RWPE2 (cell line): ENCODE results near the gene TUBE1.

ENCODE experiments used
- ATAC-seq: fragments of 200-7000 bp; cut with Tn5 transposase; 3 replicates; pipeline ENCODE4 v1.9.1; 2021; ENCODE audit warnings: low read depth
- DNase-seq: peaks from one replicate; pipeline ENCODE4 v3.0.0-alpha.2; 2020; ENCODE audit warnings: low spot score
- H3K27ac ChIP-seq: fragments of 450-650 bp; 2 replicates; pipeline ENCODE4 v1.5.1; 2017; ENCODE audit warnings: mild to moderate bottlenecking; ENCODE audit not compliant: poor library complexity, severe bottlenecking
- H3K27me3 ChIP-seq: fragments of 250-450 bp; sonication (Bioruptor Pico); 2 replicates; pipeline ENCODE4 v1.5.1; 2021; ENCODE audit warnings: mild to moderate bottlenecking, moderate library complexity; ENCODE audit not compliant: insufficient read depth, poor library complexity, severe bottlenecking
- H3K36me3 ChIP-seq: fragments of 250-450 bp; sonication (Bioruptor Pico); 2 replicates; pipeline ENCODE4 v1.5.1; 2020; ENCODE audit warnings: low read depth, mild to moderate bottlenecking, moderate library complexity
- H3K4me1 ChIP-seq: fragments of 250-450 bp; sonication (Bioruptor Pico); 2 replicates; pipeline ENCODE4 v1.5.1; 2021; ENCODE audit warnings: mild to moderate bottlenecking, moderate library complexity; ENCODE audit not compliant: insufficient read depth, poor library complexity, severe bottlenecking
- H3K4me3 ChIP-seq: fragments of 250-450 bp; sonication (Bioruptor Pico); 2 replicates; pipeline ENCODE4 v1.5.1; 2021; ENCODE audit warnings: mild to moderate bottlenecking, moderate library complexity; ENCODE audit not compliant: severe bottlenecking
- H3K9me3 ChIP-seq: fragments of 250-450 bp; sonication (Bioruptor Pico); 2 replicates; pipeline ENCODE4 v1.5.1; 2021; ENCODE audit warnings: mild to moderate bottlenecking, moderate library complexity; ENCODE audit not compliant: severe bottlenecking
- TF ChIP-seq, protein P1 (sequence below): fragments of 450-650 bp; IDR thresholded peaks from one replicate; pipeline ENCODE4 v1.5.1; 2017; ENCODE audit warnings: mild to moderate bottlenecking, moderate library complexity; ENCODE audit not compliant: poor library complexity, severe bottlenecking

TUBE1 gene

DNA sequence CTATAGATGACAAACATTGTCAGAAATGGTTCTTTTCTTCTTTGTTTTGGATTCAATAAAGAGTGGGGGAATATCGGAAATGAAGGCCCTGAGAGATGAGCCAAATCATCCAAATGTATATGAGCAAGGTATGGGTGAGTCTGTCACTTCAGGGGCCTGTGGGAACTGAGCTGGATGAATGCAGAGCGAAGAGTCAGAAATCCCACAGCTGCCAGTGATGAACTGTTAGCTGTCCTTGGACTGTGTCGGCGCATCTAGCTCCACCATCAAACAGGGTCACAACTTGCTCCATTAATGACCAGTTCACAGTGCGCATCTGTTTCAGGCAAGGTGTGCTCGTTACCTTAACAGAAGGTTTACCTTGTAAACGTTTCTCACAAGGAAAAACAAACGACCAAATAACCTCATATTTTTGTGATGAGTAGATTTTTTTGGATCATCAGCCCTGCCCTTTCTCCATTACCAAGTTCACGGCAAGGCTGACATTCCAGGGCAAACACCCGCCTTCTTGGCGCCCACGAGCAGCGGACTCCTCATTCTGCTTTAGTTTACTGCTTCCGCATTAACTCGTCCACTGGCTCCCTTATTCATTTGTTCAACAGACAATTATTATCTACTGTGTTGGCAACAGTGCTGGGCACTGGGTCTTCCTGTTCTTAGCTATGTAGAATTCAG lies 48.4 kb downstream of the TUBE1 start:
- Histone ChIP-seq H3K4me3 (no peak overlapping the region), H3K4me1 (peaks cover 3% of the 10 kb centered on the region), H3K9me3 (no peaks in the 10 kb centered on the region), H3K27me3 (no peaks in the 10 kb centered on the region), H3K36me3 (no peaks in the 10 kb centered on the region), H3K27ac (no peak overlapping the region)
- ATAC-seq (no peak), DNase-seq (no peak)
- TF ChIP-seq, protein P1, sequence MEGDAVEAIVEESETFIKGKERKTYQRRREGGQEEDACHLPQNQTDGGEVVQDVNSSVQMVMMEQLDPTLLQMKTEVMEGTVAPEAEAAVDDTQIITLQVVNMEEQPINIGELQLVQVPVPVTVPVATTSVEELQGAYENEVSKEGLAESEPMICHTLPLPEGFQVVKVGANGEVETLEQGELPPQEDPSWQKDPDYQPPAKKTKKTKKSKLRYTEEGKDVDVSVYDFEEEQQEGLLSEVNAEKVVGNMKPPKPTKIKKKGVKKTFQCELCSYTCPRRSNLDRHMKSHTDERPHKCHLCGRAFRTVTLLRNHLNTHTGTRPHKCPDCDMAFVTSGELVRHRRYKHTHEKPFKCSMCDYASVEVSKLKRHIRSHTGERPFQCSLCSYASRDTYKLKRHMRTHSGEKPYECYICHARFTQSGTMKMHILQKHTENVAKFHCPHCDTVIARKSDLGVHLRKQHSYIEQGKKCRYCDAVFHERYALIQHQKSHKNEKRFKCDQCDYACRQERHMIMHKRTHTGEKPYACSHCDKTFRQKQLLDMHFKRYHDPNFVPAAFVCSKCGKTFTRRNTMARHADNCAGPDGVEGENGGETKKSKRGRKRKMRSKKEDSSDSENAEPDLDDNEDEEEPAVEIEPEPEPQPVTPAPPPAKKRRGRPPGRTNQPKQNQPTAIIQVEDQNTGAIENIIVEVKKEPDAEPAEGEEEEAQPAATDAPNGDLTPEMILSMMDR = no peak

DNA sequence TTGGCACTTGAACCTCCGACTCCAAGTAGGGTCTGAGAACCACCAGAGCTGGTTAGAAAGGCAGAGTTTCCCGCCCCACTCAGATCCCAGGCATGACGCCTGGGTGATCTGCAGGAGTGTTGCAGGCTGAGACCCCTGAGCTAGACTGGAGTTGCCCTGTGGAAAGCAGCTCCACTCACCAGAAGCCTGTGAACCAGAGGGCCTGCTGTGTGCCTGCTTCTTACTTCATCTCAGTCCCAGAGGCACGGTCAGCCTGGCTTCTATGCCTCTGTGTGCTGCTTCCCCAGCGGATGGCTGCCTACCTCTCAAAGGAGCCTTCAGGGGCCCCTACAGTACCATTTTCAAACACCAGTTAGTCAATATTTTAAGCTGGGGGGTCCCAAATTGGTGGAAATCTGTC lies 49.0 kb downstream of the TUBE1 start:
- TF ChIP-seq, protein P1 = no peak
- ATAC-seq (no peak), DNase-seq (no peak)
- H3K9me3 ChIP-seq = no peaks in the 10 kb centered on the region
- H3K4me3 ChIP-seq = no peak overlapping the region
- H3K36me3 ChIP-seq = no peaks in the 10 kb centered on the region
- H3K4me1 ChIP-seq = peaks cover 3% of the 10 kb centered on the region
- H3K27ac ChIP-seq = no peak overlapping the region
- H3K27me3 ChIP-seq = no peaks in the 10 kb centered on the region

DNA sequence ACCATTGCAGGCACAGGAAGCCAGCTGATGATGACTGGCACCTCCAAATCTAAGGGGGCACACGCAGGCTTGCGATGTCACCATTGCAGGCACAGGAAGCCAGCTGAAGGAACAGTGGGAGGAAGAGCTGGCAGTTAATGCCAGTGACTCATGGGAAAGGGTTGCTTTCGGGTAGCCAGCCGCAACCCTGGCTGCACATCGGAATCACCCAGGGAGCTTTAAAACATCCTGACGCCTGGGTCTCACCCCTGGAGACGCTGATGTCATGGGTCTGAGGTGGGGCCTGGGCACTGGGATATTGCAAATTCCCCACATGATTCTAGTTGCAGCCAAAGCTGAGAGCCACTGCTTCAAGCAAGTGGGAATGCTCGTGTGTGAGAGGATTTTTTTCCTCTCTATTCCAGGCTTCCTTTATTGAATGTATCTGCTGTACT lies 49.5 kb downstream of the TUBE1 start:
- H3K27me3 ChIP-seq = no peaks in the 10 kb centered on the region
- no peak overlapping the region for H3K27ac ChIP-seq
- H3K36me3 ChIP-seq = no peaks in the 10 kb centered on the region
- ATAC-seq (peak; percentile 87), DNase-seq (no peak)
- TF ChIP-seq, protein P1 = no peak
- no peak overlapping the region for H3K4me3 ChIP-seq
- H3K9me3 ChIP-seq = no peaks in the 10 kb centered on the region
- H3K4me1 ChIP-seq = peaks cover 3% of the 10 kb centered on the region

DNA sequence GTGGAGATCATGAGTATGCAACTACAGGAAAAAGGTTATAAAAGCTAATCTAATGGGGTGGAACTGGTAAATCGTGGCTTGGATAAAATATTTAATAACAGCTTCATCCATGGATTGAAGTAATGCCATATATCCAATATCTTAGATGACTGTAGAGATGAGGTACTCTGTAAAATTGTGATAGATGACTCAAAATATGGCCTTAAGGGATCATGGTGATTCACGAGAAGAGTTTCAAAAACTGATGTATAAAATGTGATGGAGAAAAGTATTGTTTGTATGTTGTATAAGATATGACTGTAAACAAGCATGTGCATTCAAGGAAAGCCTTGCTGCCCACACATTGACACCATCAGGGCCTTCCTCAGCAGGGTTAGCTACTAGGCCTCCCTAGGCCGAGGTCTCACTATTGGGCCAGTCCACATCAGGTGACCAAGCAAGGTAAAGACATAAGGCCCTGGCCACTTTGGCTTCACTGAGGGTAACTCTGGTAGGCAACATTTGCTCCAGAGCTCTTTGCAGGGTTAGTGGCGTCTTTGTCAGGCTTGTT lies 51.1 kb downstream of the TUBE1 start:
- Histone ChIP-seq H3K4me1 (peaks cover 3% of the 10 kb centered on the region), H3K27ac (no peak overlapping the region), H3K36me3 (no peaks in the 10 kb centered on the region), H3K4me3 (no peak overlapping the region), H3K9me3 (no peaks in the 10 kb centered on the region), H3K27me3 (no peaks in the 10 kb centered on the region)
- no peak for DNase-seq
- ATAC-seq = no peak
- TF ChIP-seq, protein P1 = no peak

DNA sequence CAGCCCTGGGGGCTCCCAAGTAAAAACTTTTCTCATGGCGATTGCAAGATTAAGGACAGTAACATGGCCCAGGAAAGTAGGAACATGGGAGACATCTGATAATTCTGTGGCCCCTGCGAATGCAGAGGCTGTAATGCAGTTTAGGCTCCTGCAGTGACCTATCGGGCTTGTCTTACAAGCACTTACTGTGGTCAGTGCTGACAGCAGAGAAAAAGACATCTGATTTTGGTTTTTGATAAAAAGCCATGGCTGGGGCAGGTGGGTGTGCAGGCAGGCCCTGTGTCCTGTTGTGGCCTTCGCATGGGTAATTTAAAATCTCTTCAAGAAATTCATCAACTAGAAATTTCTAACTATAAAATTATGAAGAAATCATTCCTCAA lies 52.7 kb downstream of the TUBE1 start:
- ATAC-seq (no peak), DNase-seq (no peak)
- peaks cover 3% of the 10 kb centered on the region for H3K4me1 ChIP-seq
- H3K27me3 ChIP-seq = no peaks in the 10 kb centered on the region
- H3K9me3 ChIP-seq = no peaks in the 10 kb centered on the region
- TF ChIP-seq, protein P1 = no peak
- H3K27ac ChIP-seq = no peak overlapping the region
- H3K4me3 ChIP-seq = no peak overlapping the region
- no peaks in the 10 kb centered on the region for H3K36me3 ChIP-seq
